ENCODE data around the gene TECR.

GRCh38 chr19:14560776-14561108, 31.3 kb downstream of the TECR start:
- TF ChIP-seq, protein P1, sequence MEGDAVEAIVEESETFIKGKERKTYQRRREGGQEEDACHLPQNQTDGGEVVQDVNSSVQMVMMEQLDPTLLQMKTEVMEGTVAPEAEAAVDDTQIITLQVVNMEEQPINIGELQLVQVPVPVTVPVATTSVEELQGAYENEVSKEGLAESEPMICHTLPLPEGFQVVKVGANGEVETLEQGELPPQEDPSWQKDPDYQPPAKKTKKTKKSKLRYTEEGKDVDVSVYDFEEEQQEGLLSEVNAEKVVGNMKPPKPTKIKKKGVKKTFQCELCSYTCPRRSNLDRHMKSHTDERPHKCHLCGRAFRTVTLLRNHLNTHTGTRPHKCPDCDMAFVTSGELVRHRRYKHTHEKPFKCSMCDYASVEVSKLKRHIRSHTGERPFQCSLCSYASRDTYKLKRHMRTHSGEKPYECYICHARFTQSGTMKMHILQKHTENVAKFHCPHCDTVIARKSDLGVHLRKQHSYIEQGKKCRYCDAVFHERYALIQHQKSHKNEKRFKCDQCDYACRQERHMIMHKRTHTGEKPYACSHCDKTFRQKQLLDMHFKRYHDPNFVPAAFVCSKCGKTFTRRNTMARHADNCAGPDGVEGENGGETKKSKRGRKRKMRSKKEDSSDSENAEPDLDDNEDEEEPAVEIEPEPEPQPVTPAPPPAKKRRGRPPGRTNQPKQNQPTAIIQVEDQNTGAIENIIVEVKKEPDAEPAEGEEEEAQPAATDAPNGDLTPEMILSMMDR (IDR thresholded peaks at IDR 0.05): no peak
- no peak for TF ChIP-seq POLR2AphosphoS5 (IDR thresholded peaks at IDR 0.05)
- no peak for TF ChIP-seq EP300 (IDR thresholded peaks at IDR 0.05)
